H1 (cell line): Measurements from ENCODE around the gene SMG5. TPM values are rescaled to one million over a fixed set of nuclear protein-coding genes. Genes with fewer than 3 reads are reported as not detected.

Experiments
- CTCF ChIA-PET: fragments of 300-600 bp; sonication (Branson Sonifier 250); formaldehyde crosslinking; loops from one replicate; lab custom pipeline; 2021; ENCODE audit not compliant: partially characterized antibody; lab: Charles Lee
- POLR2A ChIA-PET: fragments of 300-600 bp; sonication (Branson Sonifier 250); formaldehyde crosslinking; loops from one replicate; lab custom pipeline; 2021; ENCODE audit warnings: inconsistent platforms; ENCODE audit not compliant: partially characterized antibody; lab: Charles Lee
- DNase-seq, 2 experiments: peaks; one replicate each; pipeline versions ENCODE4 v3.0.0 to v3.0.0-alpha.2; 2010 to 2022; ENCODE audit warnings: low spot score in 2 of 2, low read depth in 1 of 2, mixed read lengths in 1 of 2
- FAIRE-seq: peaks from 2 replicates; lab custom pipeline; 2011; peaks lifted over from hg19 to GRCh38; lab: Jason Lieb, UNC
- H2AFZ ChIP-seq: 2 replicates; pipeline ENCODE4 v1.8.1; 2012; ENCODE audit warnings: low read length, inconsistent platforms
- H2AK5ac ChIP-seq: 2 replicates; pipeline ENCODE4 v1.6.1; 2013; ENCODE audit warnings: low read depth, low read length
- H2BK120ac ChIP-seq: replicated peaks from 2 replicates; pipeline ENCODE3; 2013; ENCODE audit warnings: low read depth, low read length, inconsistent platforms
- H2BK12ac ChIP-seq: 2 replicates; pipeline ENCODE4 v1.6.1; 2013; ENCODE audit warnings: low read depth, low read length
- H2BK15ac ChIP-seq: 2 replicates; pipeline ENCODE4 v1.6.1; 2013; ENCODE audit warnings: low read length
- H2BK20ac ChIP-seq: 2 replicates; pipeline ENCODE4 v1.6.1; 2013; ENCODE audit warnings: low read length
- H2BK5ac ChIP-seq: 2 replicates; pipeline ENCODE4 v1.6.1; 2013; ENCODE audit warnings: low read depth, low read length
- H3K14ac ChIP-seq: 2 replicates; pipeline ENCODE4 v1.6.1; 2013; ENCODE audit warnings: inconsistent platforms; ENCODE audit not compliant: insufficient read length
- H3K18ac ChIP-seq: 2 replicates; pipeline ENCODE4 v1.6.1; 2013; ENCODE audit warnings: low read length; ENCODE audit errors: extremely low read depth
- H3K23ac ChIP-seq: 2 replicates; pipeline ENCODE4 v1.6.1; 2013; ENCODE audit warnings: inconsistent platforms; ENCODE audit not compliant: insufficient read length
- H3K23me2 ChIP-seq: 2 replicates; pipeline ENCODE4 v1.6.1; 2013; ENCODE audit warnings: low read depth, low read length
- H3K27ac ChIP-seq: 2 replicates; pipeline ENCODE4 v1.6.1; 2011; ENCODE audit warnings: low read depth, low read length, inconsistent platforms
- H3K27me3 ChIP-seq, 4 experiments: replicated peaks in 1 of 4; 1 replicate in 1 of 4; 2 replicates in 3 of 4; pipeline versions ENCODE4 v1.6.1 to v1.8.1; 2011 to 2013; ENCODE audit warnings: low read length in 3 of 4, mild to moderate bottlenecking in 3 of 4, inconsistent platforms in 2 of 4, mixed read lengths in 2 of 4, moderate library complexity in 1 of 4; ENCODE audit not compliant: control insufficient read depth in 3 of 4, insufficient read depth in 3 of 4; ENCODE audit errors: extremely low read depth in 1 of 4
- H3K36me3 ChIP-seq, 4 experiments: 2 replicates each; pipeline versions ENCODE4 v1.6.1 to v1.8.1; 2011 to 2013; ENCODE audit warnings: mild to moderate bottlenecking in 4 of 4, low read length in 3 of 4, moderate library complexity in 2 of 4, control low read depth in 1 of 4, inconsistent platforms in 1 of 4; ENCODE audit not compliant: insufficient read depth in 4 of 4, control insufficient read depth in 2 of 4
- H3K4ac ChIP-seq: replicated peaks from 2 replicates; pipeline ENCODE3; 2013; ENCODE audit warnings: low read length, low read depth, mixed read lengths, inconsistent platforms; ENCODE audit not compliant: insufficient read length
- H3K4me1 ChIP-seq, 4 experiments: replicated peaks in 1 of 4; 1 replicate in 1 of 4; 2 replicates in 3 of 4; pipeline versions ENCODE4 v1.6.1 to v1.8.1; 2011 to 2013; ENCODE audit warnings: low read length in 3 of 4, inconsistent platforms in 2 of 4, mixed read lengths in 1 of 4; ENCODE audit not compliant: insufficient read depth in 4 of 4, control insufficient read depth in 3 of 4
- H3K4me2 ChIP-seq, 2 experiments: 2 replicates each; pipeline versions ENCODE4 v1.6.1 to v1.8.1; 2011 to 2013; ENCODE audit warnings: low read depth in 2 of 2, low read length in 2 of 2, control low read depth in 1 of 2, inconsistent platforms in 1 of 2, mild to moderate bottlenecking in 1 of 2; ENCODE audit not compliant: insufficient read depth in 1 of 2
- H3K4me3 ChIP-seq, 4 experiments: fragments of 200-600, 300-600 bp in 1 of 4; sonication (generic), shearing (Covaris generic), sonication (Bioruptor Twin) in 1 of 4; 2 replicates each; pipeline versions ENCODE4 v1.5.1 to v1.8.1; 2011 to 2016; ENCODE audit warnings: low read length in 4 of 4, low read depth in 3 of 4, control low read depth in 2 of 4, inconsistent platforms in 2 of 4, mild to moderate bottlenecking in 2 of 4, mixed read lengths in 1 of 4, moderate library complexity in 1 of 4; ENCODE audit not compliant: insufficient read depth in 2 of 4; ENCODE audit errors: extremely low read depth in 1 of 4
- H3K56ac ChIP-seq: replicated peaks from 2 replicates; pipeline ENCODE3; 2013; ENCODE audit warnings: low read depth, mild to moderate bottlenecking, mixed read lengths, low read length, inconsistent platforms; ENCODE audit not compliant: insufficient read length
- H3K79me1 ChIP-seq: 2 replicates; pipeline ENCODE4 v1.6.1; 2013; ENCODE audit warnings: low read depth, low read length, control low read depth
- H3K79me2 ChIP-seq, 2 experiments: 2 replicates each; pipeline versions ENCODE4 v1.6.1 to v1.8.1; 2012 to 2013; ENCODE audit warnings: low read length in 2 of 2, mild to moderate bottlenecking in 2 of 2, inconsistent platforms in 1 of 2; ENCODE audit not compliant: insufficient read depth in 2 of 2, control insufficient read depth in 1 of 2
- H3K9ac ChIP-seq, 4 experiments: replicated peaks in 1 of 4; 1 replicate in 1 of 4; 2 replicates in 3 of 4; pipeline versions ENCODE4 v1.6.1 to v1.8.1; 2011 to 2013; ENCODE audit warnings: low read depth in 3 of 4, low read length in 3 of 4, control low read depth in 2 of 4, mild to moderate bottlenecking in 2 of 4, moderate library complexity in 2 of 4, inconsistent platforms in 1 of 4; ENCODE audit errors: extremely low read depth in 1 of 4
- H3K9me3 ChIP-seq, 2 experiments: 2 replicates each; pipeline versions ENCODE4 v1.6.1 to v1.8.1; 2012 to 2013; ENCODE audit warnings: mild to moderate bottlenecking in 2 of 2, moderate library complexity in 2 of 2, control low read depth in 1 of 2, inconsistent platforms in 1 of 2, low read depth in 1 of 2, low read length in 1 of 2, mixed read lengths in 1 of 2; ENCODE audit not compliant: insufficient read depth in 2 of 2
- H4K20me1 ChIP-seq, 2 experiments: replicated peaks in 1 of 2; 2 replicates each; pipeline versions ENCODE3 to v1.8.1; 2011 to 2013; ENCODE audit warnings: inconsistent platforms in 2 of 2, low read length in 2 of 2, mild to moderate bottlenecking in 1 of 2; ENCODE audit not compliant: insufficient read depth in 2 of 2, control insufficient read depth in 1 of 2
- H4K5ac ChIP-seq: 2 replicates; pipeline ENCODE4 v1.6.1; 2013; ENCODE audit warnings: low read length, low read depth, mixed read lengths, inconsistent platforms; ENCODE audit not compliant: insufficient read length
- H4K8ac ChIP-seq: 2 replicates; pipeline ENCODE4 v1.8.0; 2013; ENCODE audit warnings: mild to moderate bottlenecking, moderate library complexity, low read length, inconsistent platforms; ENCODE audit not compliant: insufficient read depth; ENCODE audit errors: extremely low read depth
- H4K91ac ChIP-seq: replicated peaks from 2 replicates; pipeline ENCODE3; 2013; ENCODE audit warnings: low read length, mixed read lengths, inconsistent platforms; ENCODE audit not compliant: insufficient read length
- EGR1 ChIP-seq: IDR thresholded peaks from 2 replicates; pipeline ENCODE4 v1.6.1; 2011; ENCODE audit warnings: low read depth, low read length, borderline replicate concordance
- HDAC6 ChIP-seq: IDR thresholded peaks from one replicate; pipeline ENCODE4 v1.7.1; 2012; ENCODE audit warnings: low read depth, mild to moderate bottlenecking, inconsistent platforms, low read length, moderate library complexity
- MAX ChIP-seq: IDR thresholded peaks from 2 replicates; pipeline ENCODE4 v1.6.1; 2012; ENCODE audit warnings: inconsistent platforms
- RXRA ChIP-seq: IDR thresholded peaks from 2 replicates; pipeline ENCODE4 v1.6.1; 2011; ENCODE audit warnings: low read depth, mild to moderate bottlenecking, low read length, moderate library complexity; ENCODE audit not compliant: insufficient read depth
- SP2 ChIP-seq: IDR thresholded peaks from 2 replicates; pipeline ENCODE4 v1.6.1; 2012; ENCODE audit warnings: mild to moderate bottlenecking, low read length, inconsistent platforms
- WGBS, 2 experiments: shearing (Covaris generic) in 1 of 2; methylation state at CpG; one replicate each; pipeline versions ENCODE4 v1.1.6 to v1.1.7; 2013 to 2015; ENCODE audit warnings: low lambda C conversion rate in 2 of 2, mixed read lengths in 2 of 2, inconsistent platforms in 1 of 2, low coverage in 1 of 2, missing lambda C conversion rate in 1 of 2; ENCODE audit not compliant: insufficient replicate concordance in 2 of 2, insufficient coverage in 1 of 2, insufficient read length in 1 of 2; ENCODE audit errors: extremely low coverage in 1 of 2, missing lambda C conversion rate in 1 of 2; 5-methylcytosine and 5-hydroxymethylcytosine counted together
- polyA plus RNA-seq, 7 experiments: library from polyadenylated mRNA; depleted of rRNA in 3 of 7; stranded (reverse) in 5 of 7; unstranded in 2 of 7; fragments of >200 nt in 5 of 7; fragments of 200-250 nt in 2 of 7; gene quantifications; 1 replicate in 5 of 7; 2 replicates in 1 of 7; 4 replicates in 1 of 7; pipeline versions ENCODE4 v1.2.1 to v1.2.3, GENCODE V29; 2011 to 2013; ENCODE audit warnings: missing spikeins in 2 of 7, mixed read lengths in 2 of 7
- total RNA-seq: library from RNA; stranded (reverse); fragmentation: NEBNext Ultra II Directional; extraction: Animal tissue kit (Norgen Biotek cat#: 25700); gene quantifications from 2 replicates; pipeline ENCODE4 v1.2.1, GENCODE V29; 2021

The SMG5 gene
- total and polyA plus RNA-seq, 2 of the 8 experiments (the other 6 are each of a cell fraction or from before 2014, with no cell fraction given) = 32.7 to 98.0 TPM

DNA sequence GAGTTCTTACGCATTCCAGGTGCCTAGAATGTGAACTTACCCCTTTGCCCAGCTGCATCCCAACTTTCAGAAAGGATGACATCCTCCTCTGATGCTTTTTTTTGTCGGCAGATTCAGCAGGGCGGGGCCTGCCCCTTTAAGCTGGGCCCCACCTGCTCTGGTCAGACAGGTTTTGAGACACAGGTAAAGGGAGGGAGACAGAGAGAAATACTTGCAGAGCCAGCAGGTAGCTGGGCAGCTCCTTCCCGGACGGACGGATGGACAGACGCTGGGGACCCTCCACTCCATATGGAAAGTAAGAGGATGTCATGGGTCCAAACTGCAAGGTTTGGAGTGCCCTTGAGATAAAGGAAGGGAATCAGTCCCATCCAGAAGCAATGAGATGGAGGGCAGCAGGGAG is 1.5 kb upstream of the SMG5 start, which contains the start of gene TMEM79:
Gene TMEM79 (plus strand): TSS at position 214 of the 400 bp plus-strand sequence. CDS start 902 bp downstream, outside the sequence.
- Histone ChIP-seq H3K14ac (no peak within 1 kb of the TSS), H3K27ac (peak within 1 kb of the TSS; percentile 78), H3K4me1 (peaks cover 0 to 10% (median 3%) of the 10 kb centered on the region in 4 experiments; a peak in 2 of 7 replicates), H2BK20ac (no peak within 1 kb of the TSS), H3K79me1 (peaks cover 10% of the 10 kb centered on the region), H2BK120ac (no peak within 1 kb of the TSS), H3K4ac (no peak within 1 kb of the TSS), H3K27me3 (no peaks in the 10 kb centered on the region), H4K5ac (no peak within 1 kb of the TSS), H3K4me3 (peak within 1 kb of the TSS; percentile 74 to 93 (median 85); a peak in 7 of 8 replicates), H2BK5ac (peak within 1 kb of the TSS; percentile 12; the same call in 1 of the 2 replicates), H3K56ac (no peak within 1 kb of the TSS), H3K36me3 (peaks cover 0 to 10% (median 1%) of the 10 kb centered on the region in 4 experiments; a peak in 3 of 8 replicates), H4K20me1 (peaks cover 0 to 11% of the 10 kb centered on the region in 2 experiments), H2AK5ac (no peak within 1 kb of the TSS; the same call in 1 of the 2 replicates), H2AFZ (peak within 1 kb of the TSS; percentile 45), H3K9me3 (no peaks in the 10 kb centered on the region), H4K8ac (peak within 1 kb of the TSS; percentile 7; the same call in 1 of the 2 replicates), H2BK12ac (no peak within 1 kb of the TSS), H3K23me2 (peaks cover 13% of the 10 kb centered on the region), H2BK15ac (no peak within 1 kb of the TSS; the same call in 1 of the 2 replicates), H3K9ac (peak within 1 kb of the TSS; percentile 88 to 97 (median 96)), H3K18ac (no peak within 1 kb of the TSS), H3K23ac (no peak within 1 kb of the TSS), H3K4me2 (peak within 1 kb of the TSS; percentile 78 to 92), H4K91ac (peak within 1 kb of the TSS; percentile 20), H3K79me2 (peaks cover 23 to 31% of the 10 kb centered on the region in 2 experiments)
- FAIRE-seq (no peak), DNase-seq (no peak)
- ChIA-PET POLR2A (interaction anchor here (0.9 to 17.4 kb wide), 10 partner anchors 17 to 1077 kb away, joined by 3 to 221 read pairs (median 4); partner anchors contain the start of genes BGLAP, CCT3, GLMP and PAQR6), CTCF (interaction anchor here (1.0 to 1.5 kb wide), 3 partner anchors 38 to 344 kb away, joined by 3 to 5 read pairs (median 3); no protein-coding TSS in a partner anchor)
- WGBS, 2 experiments = 94% methylated on average over 7 of the region's 7 CpGs; no CpG with 5 or more reads in 1 of the 2 experiments
- TF ChIP-seq MAX (no peak), EGR1 (no peak), RXRA (no peak), HDAC6 (no peak), SP2 (no peak)
